H1 (cell line): Measurements from ENCODE around the gene NPSR1. TPM values are rescaled to one million over a fixed set of nuclear protein-coding genes. Genes with fewer than 3 reads are reported as not detected.

ENCODE experiments used
- GABPA ChIP-seq: IDR thresholded peaks from 2 replicates; pipeline ENCODE4 v1.6.1; 2011; ENCODE audit warnings: mild to moderate bottlenecking, low read length, moderate library complexity, borderline replicate concordance; ENCODE audit not compliant: insufficient read depth
- POLR2AphosphoS5 ChIP-seq: IDR thresholded peaks from 2 replicates; pipeline ENCODE4 v1.6.1; 2011; ENCODE audit warnings: low read depth, low read length
- SIN3A ChIP-seq, 2 experiments: IDR thresholded peaks in 1 of 2; conservative IDR thresholded peaks in 1 of 2; 2 replicates each; pipeline ENCODE4 v1.6.1; 2011 to 2012; ENCODE audit warnings: low read length in 2 of 2, improper control_type of control experiment in 1 of 2, low read depth in 1 of 2, mild to moderate bottlenecking in 1 of 2
- SP4 ChIP-seq: IDR thresholded peaks from 2 replicates; pipeline ENCODE4 v1.6.1; 2012; ENCODE audit warnings: low read length, inconsistent platforms
- polyA plus RNA-seq, 7 experiments: library from polyadenylated mRNA; depleted of rRNA in 3 of 7; stranded (reverse) in 5 of 7; unstranded in 2 of 7; fragments of >200 nt in 5 of 7; fragments of 200-250 nt in 2 of 7; gene quantifications; 1 replicate in 5 of 7; 2 replicates in 1 of 7; 4 replicates in 1 of 7; pipeline versions ENCODE4 v1.2.1 to v1.2.3, GENCODE V29; 2011 to 2013; ENCODE audit warnings: missing spikeins in 2 of 7, mixed read lengths in 2 of 7
- total RNA-seq: library from RNA; stranded (reverse); fragmentation: NEBNext Ultra II Directional; extraction: Animal tissue kit (Norgen Biotek cat#: 25700); gene quantifications from 2 replicates; pipeline ENCODE4 v1.2.1, GENCODE V29; 2021

Gene NPSR1
- total and polyA plus RNA-seq, 2 of the 8 experiments (the other 6 are each of a cell fraction or from before 2014, with no cell fraction given): not detected

DNA sequence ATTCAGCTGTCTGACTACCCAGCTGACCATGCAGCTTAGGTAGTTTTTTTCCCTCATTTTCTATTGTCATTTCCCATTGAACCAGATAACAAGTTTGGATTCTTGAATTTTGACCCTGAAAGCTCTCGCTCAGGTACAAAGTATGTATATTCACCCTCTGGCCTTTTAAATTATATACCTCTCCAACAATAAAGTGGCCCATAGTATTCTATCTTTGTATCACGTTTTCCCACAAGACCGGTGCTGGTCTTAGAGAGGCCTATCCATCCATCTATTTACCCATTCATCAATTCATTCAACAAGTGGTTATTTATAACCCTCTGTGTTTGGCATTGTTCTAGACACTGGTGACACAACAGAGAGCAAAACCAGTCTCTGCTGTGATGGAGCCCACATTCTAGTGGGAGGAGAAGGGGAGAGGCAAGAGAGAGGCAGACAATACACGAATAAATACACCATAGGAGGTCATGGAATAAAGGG, 35.2 kb upstream of the NPSR1 start (continued):
- TF ChIP-seq SP4: no peak
- TF ChIP-seq POLR2AphosphoS5: no peak
- TF ChIP-seq GABPA: no peak
- no peak for TF ChIP-seq SIN3A (conservative IDR thresholded peaks at IDR 0.05 in 1 of 2, IDR thresholded peaks at IDR 0.05 in 1 of 2; ENCODE audit: low read depth in 1 of 2, low read length in 2 of 2)
